ENCODE measurements around the gene PRIMA1.

The PRIMA1 gene

DNA sequence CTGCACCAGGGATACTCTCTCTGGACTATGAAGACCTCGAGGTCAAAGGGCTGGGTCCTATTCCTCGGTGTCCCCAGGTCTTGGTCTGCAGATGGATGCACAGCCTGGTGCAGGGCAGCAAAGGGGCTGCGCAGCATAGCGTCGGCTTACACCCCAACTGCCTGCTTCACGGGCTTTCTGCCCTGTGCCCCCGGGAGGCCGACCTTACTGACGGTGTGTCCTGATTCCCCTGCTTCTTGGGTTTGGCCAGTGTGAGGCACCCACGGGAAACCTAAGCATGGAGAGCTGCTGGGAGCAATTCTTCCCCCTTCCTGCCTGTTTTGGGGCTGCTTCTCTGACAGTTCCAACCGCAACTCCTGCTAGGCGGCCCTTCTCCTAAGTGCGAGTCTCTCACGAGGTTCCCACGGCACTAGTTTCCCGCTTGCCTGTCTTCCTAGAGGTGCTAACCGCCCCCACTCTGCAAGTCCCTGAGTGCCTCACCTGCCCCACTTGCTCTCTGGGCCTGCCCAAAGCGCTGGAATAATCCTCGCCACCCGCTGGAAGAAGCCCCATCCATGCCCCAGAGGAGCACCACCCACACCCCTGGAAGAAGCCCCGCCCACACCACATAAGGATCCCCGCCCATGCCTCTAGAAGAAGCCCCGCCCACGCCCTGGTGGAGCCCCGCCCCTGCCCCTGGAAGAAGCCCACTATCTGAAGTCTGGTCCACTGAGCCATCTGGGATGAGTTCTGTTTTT, 54.0 kb downstream of the PRIMA1 start:
- Histone ChIP-seq H3K36me3 (ENCODE audit: low read length) (no peaks in the 10 kb centered on the region), H3K9me2 (replicated peaks; ENCODE audit: insufficient read depth, low read length) (no peaks in the 10 kb centered on the region), H3K27ac (ENCODE audit: low read depth, low read length) (no peak overlapping the region), H3K27me3 (ENCODE audit: low read length) (no peaks in the 10 kb centered on the region), H3F3A (ENCODE audit: insufficient read depth) (no peaks in the 10 kb centered on the region), H3K9ac (ENCODE audit: low read length) (no peak overlapping the region), H3K4me2 (ENCODE audit: low read depth, low read length, poor library complexity, severe bottlenecking) (no peak overlapping the region), H3K4me3 (ENCODE audit: insufficient read depth, low read length, poor library complexity, severe bottlenecking) (no peak overlapping the region), H3K9me3 (ENCODE audit: insufficient read depth, low read length) (no peaks in the 10 kb centered on the region), H3K79me2 (ENCODE audit: insufficient read depth, low read length) (no peaks in the 10 kb centered on the region), H2AFZ (ENCODE audit: low read depth, low read length, severe bottlenecking) (no peak overlapping the region), H4K20me1 (ENCODE audit: low read depth, low read length) (no peaks in the 10 kb centered on the region)
- no peak for TF ChIP-seq EZH2phosphoT487 (conservative IDR thresholded peaks at IDR 0.05; ENCODE audit: low read length)
- TF ChIP-seq CTCF (IDR thresholded peaks at IDR 0.05; ENCODE audit: insufficient read depth, low read length, poor library complexity, severe bottlenecking): no peak

DNA sequence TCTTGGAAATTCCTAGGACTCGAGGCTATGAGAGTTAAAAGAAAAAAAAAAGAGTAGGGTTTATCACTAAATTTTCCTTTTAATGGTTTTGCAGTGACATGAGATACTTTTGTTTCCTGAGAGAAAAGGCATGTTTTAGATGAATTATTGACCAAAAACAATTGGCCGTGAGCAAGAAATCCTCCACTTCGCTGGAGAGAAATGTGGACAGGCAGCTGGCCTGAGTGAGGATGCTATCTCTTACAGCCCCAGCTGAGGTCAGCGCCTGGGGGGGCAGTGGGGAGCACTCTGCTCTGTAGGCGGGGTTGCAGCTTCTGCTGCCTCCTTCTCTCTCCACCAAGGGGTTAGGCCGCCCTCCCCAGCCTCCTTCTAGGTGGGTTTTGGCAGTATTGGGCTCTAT, 54.7 kb downstream of the PRIMA1 start:
- Histone ChIP-seq H3K36me3 (ENCODE audit: low read length) (no peaks in the 10 kb centered on the region), H2AFZ (ENCODE audit: low read depth, low read length, severe bottlenecking) (no peak overlapping the region), H3F3A (ENCODE audit: insufficient read depth) (no peaks in the 10 kb centered on the region), H3K27me3 (ENCODE audit: low read length) (no peaks in the 10 kb centered on the region), H3K9me3 (ENCODE audit: insufficient read depth, low read length) (no peaks in the 10 kb centered on the region), H3K9ac (ENCODE audit: low read length) (no peak overlapping the region), H3K27ac (ENCODE audit: low read depth, low read length) (no peak overlapping the region), H3K4me2 (ENCODE audit: low read depth, low read length, poor library complexity, severe bottlenecking) (no peak overlapping the region), H3K79me2 (ENCODE audit: insufficient read depth, low read length) (no peaks in the 10 kb centered on the region), H3K4me3 (ENCODE audit: insufficient read depth, low read length, poor library complexity, severe bottlenecking) (no peak overlapping the region), H4K20me1 (ENCODE audit: low read depth, low read length) (no peaks in the 10 kb centered on the region), H3K9me2 (replicated peaks; ENCODE audit: insufficient read depth, low read length) (no peaks in the 10 kb centered on the region)
- no peak for TF ChIP-seq EZH2phosphoT487 (conservative IDR thresholded peaks at IDR 0.05; ENCODE audit: low read length)
- no peak for TF ChIP-seq CTCF (IDR thresholded peaks at IDR 0.05; ENCODE audit: insufficient read depth, low read length, poor library complexity, severe bottlenecking)

DNA sequence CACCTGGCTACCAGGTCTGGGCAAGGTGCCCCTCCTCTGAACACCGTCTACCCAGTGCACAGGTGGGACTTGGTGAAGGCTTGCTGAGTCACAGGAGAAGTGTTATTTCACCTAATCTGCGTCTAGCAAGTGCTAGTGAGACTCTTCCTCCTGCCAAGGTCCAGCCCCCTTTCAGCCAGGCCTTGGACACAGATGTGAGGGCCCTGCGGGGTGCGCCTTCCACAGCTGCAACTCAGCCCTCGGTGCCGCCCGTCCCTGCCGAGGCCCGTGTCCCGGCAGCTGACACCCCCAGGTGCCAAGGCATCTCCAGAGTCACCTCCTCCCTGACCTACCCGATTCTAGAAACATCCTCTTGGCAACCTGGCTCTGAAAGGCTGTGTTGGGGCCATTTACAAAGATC, 55.1 kb downstream of the PRIMA1 start:
- no peak for TF ChIP-seq EZH2phosphoT487 (conservative IDR thresholded peaks at IDR 0.05; ENCODE audit: low read length)
- no peak for TF ChIP-seq CTCF (IDR thresholded peaks at IDR 0.05; ENCODE audit: insufficient read depth, low read length, poor library complexity, severe bottlenecking)
- no peak overlapping the region for H3K27ac ChIP-seq (ENCODE audit: low read depth, low read length)

More for the DNA sequence above, 55.1 kb downstream of the PRIMA1 start:
- Histone ChIP-seq H4K20me1 (ENCODE audit: low read depth, low read length) (no peaks in the 10 kb centered on the region), H2AFZ (ENCODE audit: low read depth, low read length, severe bottlenecking) (no peak overlapping the region), H3K4me3 (ENCODE audit: insufficient read depth, low read length, poor library complexity, severe bottlenecking) (no peak overlapping the region), H3K9me3 (ENCODE audit: insufficient read depth, low read length) (no peaks in the 10 kb centered on the region), H3K9ac (ENCODE audit: low read length) (no peak overlapping the region), H3K36me3 (ENCODE audit: low read length) (no peaks in the 10 kb centered on the region), H3K27me3 (ENCODE audit: low read length) (no peaks in the 10 kb centered on the region), H3F3A (ENCODE audit: insufficient read depth) (no peaks in the 10 kb centered on the region), H3K9me2 (replicated peaks; ENCODE audit: insufficient read depth, low read length) (no peaks in the 10 kb centered on the region), H3K4me2 (ENCODE audit: low read depth, low read length, poor library complexity, severe bottlenecking) (no peak overlapping the region), H3K79me2 (ENCODE audit: insufficient read depth, low read length) (no peaks in the 10 kb centered on the region)
